Nephron progenitor cell (in vitro differentiated cells): ENCODE data around the gene CA5A.
"Not testable (repeated sequence)": the region's sequence is repeated elsewhere in the genome, so short reads cannot be mapped to it uniquely, and the experiment has no call there.

Source experiments
- DNase-seq: peaks from one replicate; pipeline ENCODE4 v3.0.0; 2021
- H3K27ac Mint-ChIP-seq: 2 replicates; pipeline ENCODE4 v1.8.0; 2021; ENCODE audit warnings: mild to moderate bottlenecking, moderate library complexity, mixed read lengths
- H3K27me3 Mint-ChIP-seq: 2 replicates; pipeline ENCODE4 v1.8.0; 2021; ENCODE audit warnings: mild to moderate bottlenecking, low read depth, mixed read lengths; ENCODE audit not compliant: poor library complexity
- H3K36me3 Mint-ChIP-seq: 2 replicates; pipeline ENCODE4 v1.8.0; 2021; ENCODE audit warnings: low read depth, mixed read lengths
- H3K4me1 Mint-ChIP-seq: 2 replicates; pipeline ENCODE4 v1.8.0; 2021; ENCODE audit warnings: mixed read lengths
- H3K4me3 Mint-ChIP-seq: 2 replicates; pipeline ENCODE4 v1.8.0; 2021; ENCODE audit warnings: mild to moderate bottlenecking, moderate library complexity, mixed read lengths
- H3K9me3 Mint-ChIP-seq: 2 replicates; pipeline ENCODE4 v1.8.0; 2021; ENCODE audit warnings: mild to moderate bottlenecking, moderate library complexity, mixed read lengths
- TF ChIP-seq, protein P1 (sequence below): fragments of 200-600 bp; sonication (generic); IDR thresholded peaks from 2 replicates; pipeline ENCODE4 v1.5.0; 2021; ENCODE audit warnings: antibody characterized with exemption

Gene CA5A

DNA sequence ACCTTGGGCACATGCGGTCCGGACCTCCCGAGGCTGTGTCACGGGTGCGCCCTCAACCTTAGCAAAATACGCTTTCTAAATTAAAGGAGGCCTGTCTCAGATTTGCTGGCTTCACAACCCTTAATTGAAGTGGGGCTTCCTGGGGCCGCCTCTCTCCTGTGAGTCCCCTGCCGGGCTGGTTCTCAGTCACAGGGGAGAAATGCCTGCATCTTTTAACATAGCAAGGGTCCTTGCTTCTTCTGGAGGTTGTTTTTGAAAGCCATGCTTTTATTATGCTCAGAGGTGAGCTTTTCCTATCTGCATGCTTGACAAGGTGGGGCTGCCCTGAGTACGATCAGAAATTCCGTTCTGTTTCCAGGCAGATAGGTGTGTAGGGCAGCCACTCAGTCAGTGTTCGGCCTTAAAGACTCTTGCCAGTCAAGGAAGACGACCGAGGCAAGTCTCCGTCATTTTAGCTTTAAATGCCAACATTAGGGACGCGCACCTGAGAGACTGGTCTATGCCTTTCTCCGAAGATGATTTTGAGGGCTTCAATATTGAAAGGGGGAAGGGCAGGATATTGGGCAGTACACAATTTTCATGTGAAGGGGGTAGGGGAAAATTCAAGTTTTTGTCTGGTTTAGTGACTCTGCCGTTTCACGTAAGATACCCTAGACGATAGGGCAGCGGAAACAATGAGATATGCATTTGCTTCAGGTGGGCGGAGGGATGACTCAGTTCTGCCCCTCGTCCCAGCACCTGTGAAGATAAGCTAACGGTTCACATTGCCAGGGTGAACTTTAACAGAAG lies 61.5 kb downstream of the CA5A start:
- H3K4me3 Mint-ChIP-seq: no peak overlapping the region
- H3K4me1 Mint-ChIP-seq: peaks cover 25% of the 10 kb centered on the region
- no peak for DNase-seq
- peaks cover 5% of the 10 kb centered on the region for H3K9me3 Mint-ChIP-seq
- H3K36me3 Mint-ChIP-seq: no peaks in the 10 kb centered on the region
- peaks cover 49% of the 10 kb centered on the region for H3K27me3 Mint-ChIP-seq
- H3K27ac Mint-ChIP-seq: no peak overlapping the region
- TF ChIP-seq, protein P1, sequence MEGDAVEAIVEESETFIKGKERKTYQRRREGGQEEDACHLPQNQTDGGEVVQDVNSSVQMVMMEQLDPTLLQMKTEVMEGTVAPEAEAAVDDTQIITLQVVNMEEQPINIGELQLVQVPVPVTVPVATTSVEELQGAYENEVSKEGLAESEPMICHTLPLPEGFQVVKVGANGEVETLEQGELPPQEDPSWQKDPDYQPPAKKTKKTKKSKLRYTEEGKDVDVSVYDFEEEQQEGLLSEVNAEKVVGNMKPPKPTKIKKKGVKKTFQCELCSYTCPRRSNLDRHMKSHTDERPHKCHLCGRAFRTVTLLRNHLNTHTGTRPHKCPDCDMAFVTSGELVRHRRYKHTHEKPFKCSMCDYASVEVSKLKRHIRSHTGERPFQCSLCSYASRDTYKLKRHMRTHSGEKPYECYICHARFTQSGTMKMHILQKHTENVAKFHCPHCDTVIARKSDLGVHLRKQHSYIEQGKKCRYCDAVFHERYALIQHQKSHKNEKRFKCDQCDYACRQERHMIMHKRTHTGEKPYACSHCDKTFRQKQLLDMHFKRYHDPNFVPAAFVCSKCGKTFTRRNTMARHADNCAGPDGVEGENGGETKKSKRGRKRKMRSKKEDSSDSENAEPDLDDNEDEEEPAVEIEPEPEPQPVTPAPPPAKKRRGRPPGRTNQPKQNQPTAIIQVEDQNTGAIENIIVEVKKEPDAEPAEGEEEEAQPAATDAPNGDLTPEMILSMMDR: no peak

DNA sequence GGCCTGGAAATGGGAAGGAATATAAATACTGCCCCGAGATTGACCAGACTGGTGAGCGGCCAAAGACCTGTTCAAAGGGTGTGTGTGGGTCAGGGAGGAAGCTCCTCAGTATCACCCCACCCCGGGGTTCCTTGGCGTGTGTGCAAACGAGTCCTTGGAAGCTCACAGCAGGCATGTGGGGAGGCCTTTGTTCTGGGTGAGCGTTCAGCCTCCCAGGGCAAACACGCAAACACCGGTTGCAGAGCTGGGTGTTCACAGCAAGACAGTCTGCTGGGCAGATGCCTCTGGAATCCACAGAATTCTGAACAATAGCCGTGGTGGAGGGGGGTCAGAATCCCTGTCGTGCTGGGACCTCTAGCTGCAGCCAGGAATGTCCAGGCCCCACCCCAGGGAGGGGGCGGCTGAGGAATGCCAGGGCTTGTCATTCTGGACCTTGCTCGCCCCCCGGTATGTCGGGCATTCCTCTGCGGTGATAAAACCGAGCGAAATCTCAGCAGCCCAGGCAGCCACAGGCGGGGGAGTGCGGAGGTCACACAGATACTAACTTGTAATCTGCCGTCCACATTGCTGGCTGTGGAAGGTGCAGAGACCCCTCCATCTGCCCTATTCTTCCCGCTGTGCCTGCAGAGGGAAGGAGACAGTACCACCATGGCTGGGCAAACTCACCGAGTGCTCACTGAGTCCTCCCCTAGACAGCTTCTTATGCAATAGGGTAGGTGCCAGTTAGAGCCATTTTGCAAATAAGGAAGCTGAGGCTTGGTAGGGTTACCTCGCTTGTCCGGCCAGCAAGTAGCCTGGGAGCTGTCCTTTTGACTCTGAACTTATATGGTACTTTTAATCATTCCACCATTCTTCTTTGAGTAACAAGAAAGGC lies 65.7 kb downstream of the CA5A start:
- H3K4me3 Mint-ChIP-seq, H3K9me3 Mint-ChIP-seq, H3K36me3 Mint-ChIP-seq, H3K27ac Mint-ChIP-seq: not testable (repeated sequence)
- peak; percentile 54 for DNase-seq
- Mint-ChIP-seq H3K4me1 (peaks cover 48% of the 10 kb centered on the region), H3K27me3 (peaks cover 54% of the 10 kb centered on the region)

DNA sequence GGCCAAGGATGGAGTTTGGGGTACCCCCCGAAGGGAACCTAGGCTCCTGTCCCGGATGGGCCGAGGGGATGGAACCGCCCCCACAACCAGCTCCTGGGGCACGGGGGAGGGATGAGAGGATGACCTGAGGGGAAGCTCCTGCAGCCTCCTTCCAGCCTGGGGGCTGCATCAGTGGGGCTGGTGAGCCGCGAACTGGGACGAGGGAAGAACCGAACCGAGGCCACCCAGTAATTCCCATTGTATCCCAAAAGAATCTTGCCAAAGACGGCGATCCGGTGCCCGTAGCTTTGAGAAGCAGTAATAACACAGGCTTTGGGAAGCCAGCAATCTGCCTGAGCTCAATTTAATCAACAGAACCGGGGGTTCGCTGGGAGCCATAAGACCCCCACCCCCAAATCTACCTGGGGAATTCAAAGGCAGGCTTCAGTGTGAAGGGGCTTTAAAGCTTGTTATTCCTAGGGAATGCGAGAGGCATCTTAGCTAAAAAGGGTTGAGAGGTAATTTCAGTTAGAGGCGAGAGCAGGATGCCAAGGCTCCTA lies 66.4 kb downstream of the CA5A start:
- H3K4me3 Mint-ChIP-seq, H3K36me3 Mint-ChIP-seq, H3K27ac Mint-ChIP-seq, DNase-seq, H3K9me3 Mint-ChIP-seq: not testable (repeated sequence)
- Mint-ChIP-seq H3K4me1 (peaks cover 47% of the 10 kb centered on the region), H3K27me3 (peaks cover 47% of the 10 kb centered on the region)

DNA sequence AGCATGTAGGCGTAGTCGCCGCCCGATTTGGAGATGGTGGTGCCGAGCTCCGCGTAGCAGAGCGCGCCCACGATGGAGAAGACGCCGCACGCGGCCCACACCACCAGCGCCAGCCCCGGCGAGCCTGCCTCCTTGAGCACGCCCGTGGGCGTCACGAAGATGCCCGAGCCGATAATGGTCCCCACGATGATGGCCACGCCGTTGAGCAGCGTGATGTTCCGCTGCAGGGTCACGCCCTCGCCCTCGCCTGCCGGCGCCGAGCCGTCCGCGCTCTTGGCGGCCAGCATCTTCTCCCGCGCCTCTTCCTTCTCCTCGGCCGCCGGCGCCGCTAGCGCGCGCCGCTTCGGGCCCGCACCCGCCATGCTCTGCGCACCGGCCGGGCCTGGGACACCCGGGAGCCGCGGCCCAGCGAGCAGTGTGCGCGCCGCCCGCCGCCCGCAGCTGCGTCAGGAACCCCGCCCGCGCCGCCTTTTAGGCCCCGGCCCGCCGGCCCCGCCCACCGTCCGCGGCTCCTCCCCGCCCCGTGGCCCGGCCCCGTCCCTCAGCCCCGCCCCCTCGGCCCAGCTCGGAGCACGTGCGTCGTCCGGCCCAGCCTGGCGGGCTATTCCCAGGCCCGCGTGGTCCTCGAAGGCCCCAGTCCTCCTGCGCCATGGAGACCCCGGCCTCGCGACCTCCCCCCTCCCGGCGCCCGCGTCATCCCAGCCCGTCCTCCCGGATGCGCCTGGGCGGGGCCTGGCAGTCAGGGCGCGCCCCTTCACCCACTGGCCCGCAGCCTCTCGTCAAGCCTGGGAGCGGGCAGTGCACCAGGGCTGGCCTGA lies 67.1 kb downstream of the CA5A start, which contains the start of gene SLC7A5:
TSS of gene SLC7A5 (minus strand) at position 447 of the 818 bp plus-strand sequence. CDS start at position 362, 85 bp downstream.
- Mint-ChIP-seq H3K27me3 (peaks cover 40% of the 10 kb centered on the region), H3K4me3 (peak within 1 kb of the TSS; percentile 90), H3K4me1 (peaks cover 49% of the 10 kb centered on the region)
- DNase-seq: peak; percentile 93
- not testable (repeated sequence) for H3K9me3 Mint-ChIP-seq, H3K36me3 Mint-ChIP-seq, H3K27ac Mint-ChIP-seq

DNA sequence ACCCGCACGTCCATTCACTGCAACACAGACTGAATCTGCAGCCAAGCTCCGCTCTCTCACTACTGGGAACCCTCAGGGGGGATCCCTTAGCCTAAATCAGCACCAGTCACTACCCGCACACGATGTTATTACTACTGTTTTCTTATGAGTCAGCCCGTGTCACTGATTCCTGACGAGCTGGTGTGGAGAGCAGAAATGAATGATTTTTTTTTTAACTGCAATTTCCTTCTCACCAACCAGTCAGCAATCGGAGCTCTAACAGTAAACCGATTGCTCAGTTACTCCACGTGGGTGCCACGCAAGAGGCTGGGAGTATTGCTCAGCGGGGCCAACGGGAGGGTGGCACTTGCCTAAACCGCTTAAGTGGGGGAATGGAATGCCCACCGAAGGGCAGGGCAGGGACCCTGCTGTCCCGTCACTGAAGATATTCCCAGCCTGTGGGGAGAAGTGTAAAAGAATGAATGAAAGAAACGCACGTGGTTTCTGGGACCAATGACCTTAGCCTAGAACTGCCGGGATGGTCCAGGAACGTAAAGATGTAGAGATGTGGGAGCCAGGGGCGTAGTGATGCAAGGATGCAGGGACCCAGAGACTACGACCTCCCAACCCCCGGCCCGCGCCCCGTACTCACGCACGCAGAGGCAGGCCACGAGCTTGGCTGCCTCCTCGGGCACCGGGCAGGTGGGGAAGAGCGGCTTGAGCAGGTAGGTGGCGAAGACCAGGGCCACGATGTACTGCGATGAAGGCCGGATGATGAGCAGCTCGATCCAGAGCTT lies 67.9 kb downstream of the CA5A start:
- not testable (repeated sequence) for DNase-seq, H3K36me3 Mint-ChIP-seq, H3K27ac Mint-ChIP-seq, H3K9me3 Mint-ChIP-seq
- Mint-ChIP-seq H3K4me3 (peak overlapping the region; percentile 90), H3K4me1 (peaks cover 49% of the 10 kb centered on the region), H3K27me3 (peaks cover 39% of the 10 kb centered on the region)

DNA sequence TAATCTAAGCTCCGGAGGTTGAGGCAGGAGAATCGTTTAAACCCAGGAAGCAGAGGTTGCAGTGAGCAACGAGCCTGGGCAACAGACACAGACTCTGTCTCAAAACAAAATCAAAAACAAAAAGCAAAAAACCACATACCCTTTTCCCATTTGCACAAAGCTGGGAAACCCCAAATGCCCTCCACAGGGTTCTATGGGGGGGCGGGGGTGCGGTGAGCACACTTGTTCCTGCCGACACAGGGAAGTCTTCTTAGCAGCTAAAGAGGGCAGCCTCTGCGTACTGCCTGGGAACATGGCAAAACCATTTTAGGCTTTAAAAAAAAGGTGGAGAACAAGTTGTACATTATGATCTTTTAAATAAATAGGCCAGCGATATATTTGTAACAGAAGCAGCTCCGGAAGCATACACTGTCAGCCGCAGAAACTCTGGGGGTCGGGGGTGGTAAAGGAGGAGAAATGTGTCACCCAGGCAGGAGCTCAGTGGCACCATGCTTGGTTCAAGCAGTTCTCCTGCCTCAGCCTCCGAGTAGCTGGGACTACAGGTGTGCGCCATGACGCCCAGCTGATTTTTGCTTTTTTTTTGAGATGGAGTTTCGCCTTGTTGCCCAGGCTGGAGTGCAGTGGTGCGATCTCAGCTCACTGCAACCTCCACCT lies 70.3 kb downstream of the CA5A start:
- Mint-ChIP-seq H3K4me1 (peaks cover 41% of the 10 kb centered on the region), H3K4me3 (peak overlapping the region; percentile 11), H3K27me3 (peaks cover 26% of the 10 kb centered on the region)
- H3K9me3 Mint-ChIP-seq, H3K36me3 Mint-ChIP-seq, H3K27ac Mint-ChIP-seq, DNase-seq: not testable (repeated sequence)

DNA sequence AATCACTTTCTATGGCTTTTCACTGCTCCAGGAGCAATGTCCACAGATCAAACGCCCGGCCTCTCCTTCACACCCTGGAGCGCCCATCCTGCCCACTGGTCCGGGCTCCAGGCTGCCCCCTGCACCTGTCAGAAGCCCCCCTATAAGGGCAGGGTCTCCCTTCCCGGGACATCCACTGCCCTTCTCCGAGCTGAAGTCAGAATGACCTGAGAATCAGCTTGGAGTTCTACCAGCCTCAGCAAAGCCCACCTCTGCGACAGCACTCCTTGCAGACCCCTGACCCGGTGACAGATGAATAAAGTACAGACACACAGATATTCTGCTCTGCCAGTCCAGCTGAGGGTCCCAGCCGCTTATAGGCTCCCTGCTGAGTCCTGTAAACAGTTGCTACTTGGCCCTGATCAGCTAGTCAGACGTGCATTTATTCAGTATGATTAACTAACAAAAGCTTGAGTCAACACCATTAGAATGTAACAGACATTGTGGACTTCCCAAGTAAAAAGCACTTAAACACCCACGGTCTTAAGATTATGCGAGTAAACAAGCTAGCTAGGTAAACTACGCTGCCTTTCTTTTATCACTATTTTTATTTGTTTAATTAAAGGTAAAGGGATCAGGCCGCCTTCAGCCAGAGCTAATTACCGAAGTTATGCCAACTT lies 71.9 kb downstream of the CA5A start:
- Mint-ChIP-seq H3K4me1 (peaks cover 48% of the 10 kb centered on the region), H3K4me3 (no peak overlapping the region), H3K9me3 (no peaks in the 10 kb centered on the region), H3K36me3 (no peaks in the 10 kb centered on the region), H3K27ac (no peak overlapping the region), H3K27me3 (peaks cover 15% of the 10 kb centered on the region)
- TF ChIP-seq, protein P1: no peak
- DNase-seq: no peak

DNA sequence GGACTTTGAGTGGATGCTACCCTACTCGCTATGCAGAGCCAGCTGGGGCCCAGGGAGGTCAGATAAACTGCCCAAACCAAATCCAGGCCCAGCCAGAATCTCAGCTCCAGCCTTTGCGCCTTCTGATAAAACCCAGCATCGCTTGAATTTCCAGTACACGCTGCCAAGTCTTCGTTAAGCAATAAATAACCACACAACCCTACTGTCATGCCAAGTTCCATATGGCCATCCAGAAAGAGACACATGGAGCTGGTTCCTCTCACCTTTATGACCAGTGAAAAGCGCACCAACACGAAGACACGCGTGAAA lies 73.0 kb downstream of the CA5A start:
- not testable (repeated sequence) for H3K36me3 Mint-ChIP-seq, H3K9me3 Mint-ChIP-seq, DNase-seq, H3K27ac Mint-ChIP-seq, H3K4me3 Mint-ChIP-seq
- H3K4me1 Mint-ChIP-seq: peaks cover 47% of the 10 kb centered on the region
- peaks cover 12% of the 10 kb centered on the region for H3K27me3 Mint-ChIP-seq

DNA sequence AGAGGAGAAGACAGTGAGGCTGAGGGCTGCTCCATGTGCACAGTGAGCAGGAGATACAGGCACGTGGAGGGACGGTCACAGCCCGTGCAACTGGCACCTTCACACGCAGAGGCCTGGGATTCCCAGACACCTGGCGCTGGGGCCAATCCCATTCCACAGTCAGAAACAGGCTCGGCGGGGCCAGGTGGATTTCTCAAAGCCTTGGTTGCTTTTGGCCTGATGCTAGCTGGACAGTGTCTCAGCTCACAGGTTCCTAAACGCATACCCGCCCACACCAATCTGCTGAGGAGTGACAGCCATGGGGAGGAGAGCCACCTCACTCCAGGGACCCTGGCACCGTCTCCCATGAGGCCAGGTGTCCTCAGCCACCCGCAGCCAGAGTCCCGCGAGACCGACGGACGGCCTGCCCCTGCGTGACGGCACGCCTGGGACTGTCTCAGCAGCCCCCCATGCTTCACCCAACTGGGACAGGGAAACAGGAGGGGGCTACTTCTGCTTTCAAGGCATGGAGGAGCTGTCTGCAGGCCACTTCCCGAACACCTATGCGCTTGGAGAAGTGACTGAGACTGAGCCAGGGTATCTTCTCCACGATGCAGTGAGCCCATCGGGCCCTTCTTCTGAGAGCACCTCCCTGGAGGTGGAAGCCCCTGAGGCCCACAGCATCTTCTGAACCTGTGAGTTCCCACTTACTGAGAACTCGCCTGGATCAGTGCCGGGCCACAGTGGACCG lies 73.6 kb downstream of the CA5A start:
- peaks cover 49% of the 10 kb centered on the region for H3K4me1 Mint-ChIP-seq
- H3K36me3 Mint-ChIP-seq, H3K27ac Mint-ChIP-seq: not testable (repeated sequence)

More for the DNA sequence above, 73.6 kb downstream of the CA5A start:
- not testable (repeated sequence) for H3K9me3 Mint-ChIP-seq, H3K27me3 Mint-ChIP-seq, H3K4me3 Mint-ChIP-seq, DNase-seq
